GM19099 (cell line): ENCODE data around the gene MOB2.

Source experiments
- POLR2A ChIP-seq: IDR thresholded peaks from 3 replicates; pipeline ENCODE4 v1.6.1; 2011; ENCODE audit warnings: low read depth; ENCODE audit not compliant: insufficient read length; ENCODE audit errors: extremely low read depth

Gene MOB2

DNA sequence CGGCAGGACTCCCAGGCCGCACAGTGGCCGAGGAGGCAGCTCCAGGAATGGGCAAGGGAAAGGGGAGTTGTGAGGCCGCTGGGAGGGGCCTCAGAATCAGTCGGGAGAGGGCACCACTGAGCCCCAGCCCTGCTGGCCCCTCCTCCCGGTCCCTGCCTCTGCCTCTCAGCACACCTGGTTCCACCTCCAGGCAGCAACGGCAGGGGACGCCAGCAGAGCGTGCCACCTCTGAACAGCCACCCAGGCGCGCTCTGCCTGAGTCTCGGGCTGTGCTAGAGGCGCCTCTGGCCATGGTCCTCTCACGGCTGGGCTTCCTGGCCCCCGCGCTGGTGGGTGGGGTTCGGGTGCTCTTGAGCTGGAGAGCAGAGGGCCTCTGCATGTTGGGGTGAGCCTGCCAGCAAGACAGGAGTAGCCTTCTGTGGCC lies 33.0 kb downstream of the MOB2 start:
- TF ChIP-seq POLR2A: no peak

DNA sequence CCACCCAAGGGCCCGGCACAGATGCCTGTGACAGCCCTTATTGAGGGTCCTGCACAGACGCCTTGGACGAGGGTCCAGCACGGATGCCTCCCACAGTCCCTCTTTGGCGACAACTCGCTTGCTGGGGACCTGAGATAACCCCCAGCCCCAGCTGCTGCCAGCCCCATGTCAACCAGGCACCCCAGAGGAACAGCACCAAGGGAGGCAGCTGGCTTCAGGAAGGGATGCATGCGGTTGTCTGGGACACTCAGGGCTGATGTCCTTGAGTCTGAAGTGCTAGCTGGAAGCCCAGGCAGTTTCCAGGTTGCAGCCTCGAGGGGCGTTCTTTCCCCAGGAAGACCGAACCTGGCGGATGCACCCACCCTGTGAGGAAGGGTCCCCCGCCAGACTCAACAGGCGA lies 33.8 kb downstream of the MOB2 start:
- no peak for TF ChIP-seq POLR2A

DNA sequence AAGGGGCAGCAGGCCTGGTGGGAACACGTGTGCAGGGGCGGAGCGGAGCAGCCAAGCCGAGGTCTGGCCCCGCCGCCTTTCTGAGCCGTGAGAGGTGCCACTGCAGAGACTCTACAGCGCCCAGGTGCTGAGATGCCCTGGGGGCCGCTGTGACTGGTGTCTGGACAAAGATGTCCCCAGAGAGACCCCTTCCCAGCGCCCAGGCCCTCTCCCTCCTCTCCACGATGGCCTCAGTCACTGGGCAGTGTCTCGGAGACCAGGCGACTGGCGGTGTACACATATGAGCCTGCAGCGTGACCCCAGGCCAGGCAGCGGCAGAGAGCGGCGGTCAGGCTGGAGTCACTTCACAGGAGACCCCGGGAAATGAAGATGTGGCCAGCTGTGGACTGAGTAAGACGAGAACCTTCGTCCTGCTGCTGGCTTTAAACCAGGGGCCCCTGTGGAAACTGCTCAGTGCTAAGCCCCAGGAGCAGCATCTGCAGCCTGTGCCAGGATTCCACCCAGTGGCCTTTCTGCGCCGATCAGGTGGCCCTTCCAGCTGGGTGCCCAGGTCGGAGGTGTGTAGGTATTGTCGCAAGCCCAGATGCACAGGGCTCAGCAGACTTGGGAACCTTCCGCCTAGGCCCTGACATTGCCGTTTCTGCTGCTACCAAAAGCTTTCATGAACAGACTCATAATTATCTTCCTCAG lies 34.7 kb downstream of the MOB2 start:
- no peak for TF ChIP-seq POLR2A

GRCh38 chr11:1450949-1451710 lies 35.4 kb downstream of the MOB2 start:
- no peak for TF ChIP-seq POLR2A

DNA sequence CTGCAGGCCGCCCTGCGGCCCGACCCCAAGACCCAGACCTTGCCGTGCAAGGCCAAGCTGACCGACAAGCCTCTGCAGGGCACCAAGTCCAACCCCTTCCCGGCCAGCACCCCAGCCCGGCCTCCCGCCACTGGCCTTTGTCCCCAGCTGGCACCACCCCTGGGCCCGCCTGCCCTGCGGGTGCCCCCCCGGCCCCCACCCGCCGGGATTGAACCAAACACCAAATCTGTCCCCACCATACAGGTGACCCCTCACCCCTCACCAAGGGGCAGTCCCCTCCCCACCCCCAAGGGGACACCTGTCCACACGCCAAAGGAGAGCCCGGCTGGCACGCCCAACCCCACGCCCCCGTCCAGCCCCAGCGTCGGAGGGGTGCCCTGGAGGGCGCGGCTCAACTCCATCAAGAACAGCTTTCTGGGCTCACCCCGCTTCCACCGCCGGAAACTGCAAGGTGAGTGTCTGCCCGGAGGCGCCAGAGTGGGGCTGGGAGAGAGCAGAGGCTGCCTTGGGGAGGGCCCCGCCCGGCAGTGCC lies 36.2 kb downstream of the MOB2 start:
- TF ChIP-seq POLR2A: no peak

DNA sequence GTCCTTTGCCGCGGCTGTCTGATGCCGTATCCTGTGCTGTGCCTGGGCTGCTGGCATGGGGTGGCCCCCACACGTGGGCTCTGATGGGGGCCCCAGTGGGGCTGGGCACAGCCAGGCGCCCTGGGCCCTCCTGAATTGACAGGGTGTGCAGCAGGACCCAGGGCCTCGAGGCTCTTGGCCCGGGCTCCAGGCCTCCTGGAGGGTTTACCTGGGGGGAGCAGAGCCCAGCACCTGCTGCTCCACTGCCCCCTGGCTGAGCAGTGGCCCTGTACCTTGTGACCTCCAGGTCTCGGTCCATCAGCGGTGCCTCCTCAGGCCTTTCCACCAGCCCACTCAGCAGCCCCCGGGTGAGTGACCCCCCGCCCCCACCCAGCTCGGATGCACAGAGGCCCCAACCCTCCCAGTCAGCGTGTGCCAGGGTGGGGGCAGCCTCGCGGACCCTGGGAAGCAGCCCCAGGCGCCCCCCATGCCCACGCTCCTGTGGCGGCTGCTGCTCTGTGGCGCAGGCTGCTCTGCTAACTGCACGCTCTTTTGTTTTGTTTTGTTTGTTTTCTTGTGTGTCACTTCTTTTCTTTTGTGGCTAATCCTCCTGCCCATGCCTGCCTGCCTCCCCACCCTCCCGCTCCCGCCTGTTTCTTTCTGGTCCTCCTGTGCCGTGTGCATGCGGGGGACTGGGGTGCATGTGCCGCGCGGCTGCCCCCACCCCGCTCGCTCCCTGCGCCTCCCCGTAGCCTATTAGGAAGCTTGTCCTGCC lies 36.9 kb downstream of the MOB2 start:
- no peak for TF ChIP-seq POLR2A

GRCh38 chr11:1448882-1449281 lies 37.7 kb downstream of the MOB2 start:
- TF ChIP-seq POLR2A: no peak

- TF ChIP-seq POLR2A: no peak
These were observed 38.4 kb downstream of the MOB2 start for GRCh38 chr11:1447845-1448825.

GRCh38 chr11:1446623-1447022 lies 40.0 kb downstream of the MOB2 start:
- TF ChIP-seq POLR2A: no peak

DNA sequence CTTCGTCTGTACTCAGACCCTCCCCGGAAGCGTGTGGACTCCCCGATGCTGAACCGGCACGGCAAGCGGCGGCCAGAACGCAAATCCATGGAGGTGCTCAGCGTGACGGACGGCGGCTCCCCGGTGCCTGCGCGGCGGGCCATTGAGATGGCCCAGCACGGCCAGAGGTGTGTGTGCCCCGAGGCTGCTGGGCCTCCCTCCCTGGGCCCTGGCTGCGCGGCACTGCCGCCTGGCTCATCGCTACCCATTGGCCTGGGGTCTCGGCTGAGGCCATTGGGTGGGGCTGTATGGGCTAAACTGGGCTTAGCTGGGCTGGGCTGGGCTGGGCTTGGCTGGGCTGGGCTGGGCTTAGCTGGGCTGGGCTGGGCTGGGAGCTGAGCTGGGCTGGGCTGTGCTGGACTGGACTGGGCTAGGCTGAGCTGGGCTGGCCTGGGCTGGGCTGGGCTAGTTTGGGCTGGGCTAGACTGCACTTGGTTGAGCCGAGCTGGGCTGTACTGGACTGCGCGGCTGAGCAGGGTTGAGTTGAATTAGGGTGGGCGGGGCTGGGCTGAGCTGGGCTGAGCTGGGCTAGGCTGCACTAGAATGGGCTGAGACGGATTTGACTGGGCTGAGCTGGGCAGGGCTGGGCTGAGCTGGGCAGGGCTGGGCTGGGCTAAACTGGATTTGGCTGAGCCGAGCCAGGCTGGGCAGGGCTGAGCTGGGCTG lies 40.7 kb downstream of the MOB2 start:
- TF ChIP-seq POLR2A: no peak

DNA sequence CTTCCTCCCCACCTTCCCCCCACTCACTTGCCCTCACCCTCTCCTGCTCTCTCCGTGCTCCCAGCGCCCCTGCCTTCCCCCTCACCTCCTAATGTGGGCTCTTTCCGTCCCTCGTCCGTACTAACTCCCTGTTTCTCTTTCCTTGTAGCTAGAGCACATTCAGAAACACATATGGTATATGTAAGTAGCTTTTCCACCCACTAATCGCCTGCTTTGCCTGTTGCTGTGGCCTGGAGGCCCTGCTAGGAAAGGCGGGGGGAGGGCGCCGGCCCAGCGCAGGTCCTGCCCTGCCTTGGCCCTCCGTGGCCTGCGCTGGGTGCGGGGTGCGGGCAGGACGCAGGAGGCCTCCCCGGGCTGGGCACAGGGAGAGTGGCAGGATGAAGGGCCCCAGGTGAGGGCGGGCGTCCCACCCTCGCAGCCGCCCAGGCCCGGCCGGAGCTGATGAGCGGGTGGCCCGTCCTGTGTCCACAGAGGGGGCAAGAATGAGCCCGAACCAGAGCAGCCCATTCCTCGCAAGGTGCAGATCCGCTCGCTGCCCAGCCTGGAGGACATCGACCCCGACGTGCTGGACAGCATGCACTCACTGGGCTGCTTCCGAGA lies 41.7 kb downstream of the MOB2 start:
- no peak for TF ChIP-seq POLR2A

- TF ChIP-seq POLR2A: no peak
These were observed 42.3 kb downstream of the MOB2 start for GRCh38 chr11:1444321-1444720.

DNA sequence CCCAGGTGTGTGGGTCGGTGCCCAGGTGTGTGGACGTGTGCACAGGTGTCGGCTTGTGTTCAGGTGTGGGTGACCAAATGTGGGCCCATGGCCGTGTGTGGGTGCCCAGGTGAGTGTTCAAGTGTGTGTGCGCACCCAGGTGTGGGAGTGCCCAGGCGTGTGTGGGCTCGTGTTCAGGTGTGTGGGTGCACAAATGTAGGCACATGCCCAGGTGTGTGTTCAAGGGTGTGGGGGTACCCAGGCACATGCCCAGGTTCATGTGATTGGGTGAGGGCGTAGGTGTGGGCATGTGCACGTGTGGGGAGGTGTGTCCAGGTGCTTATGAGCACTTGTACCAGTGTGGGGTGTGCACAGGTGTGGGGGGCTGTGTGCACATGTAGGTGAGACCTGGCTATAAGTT lies 42.8 kb downstream of the MOB2 start:
- TF ChIP-seq POLR2A: no peak
